Measurements from ENCODE around the gene IMMT. TPM values are rescaled to one million over a fixed set of nuclear protein-coding genes. Genes with fewer than 3 reads are reported as not detected.
A peak's percentile ranks its signal among the peaks of the same experiment; 100 is the strongest.

Gene IMMT
- total and polyA plus RNA-seq, 9 of the 15 experiments (the other 6 are each of a cell fraction or from before 2014, with no cell fraction given), result 119 to 294 (median 140) TPM

DNA sequence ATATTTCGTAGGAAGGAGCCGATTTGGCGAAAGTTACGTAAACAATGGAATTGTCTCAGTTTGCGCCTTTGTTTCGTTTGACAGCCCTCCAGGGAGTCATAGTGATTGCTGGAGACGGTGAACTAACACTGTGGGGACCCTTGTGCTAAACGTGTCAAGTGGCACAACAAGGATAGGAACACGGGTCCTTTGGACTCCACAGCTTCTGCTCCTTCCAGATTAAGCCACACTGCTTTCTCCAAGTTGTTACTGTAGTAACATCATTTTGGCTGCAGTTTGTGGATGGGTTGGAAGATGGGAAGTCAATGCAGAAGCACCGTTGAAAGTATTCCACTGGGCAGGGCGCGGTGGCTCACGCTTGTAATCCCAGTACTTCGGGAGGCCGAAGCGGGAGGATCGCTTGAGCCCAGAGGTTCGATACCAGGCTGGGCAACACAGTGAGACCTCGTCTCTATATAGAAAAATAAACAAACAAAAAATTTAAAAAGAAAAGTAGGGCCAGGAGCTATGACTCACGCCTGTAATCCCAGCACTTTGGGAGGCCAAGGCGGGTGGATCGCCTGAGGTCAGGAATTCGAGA, 636 bp upstream of the IMMT start (continued):
- TF ChIP-seq MEIS2 (IDR thresholded peaks at IDR 0.05; ENCODE audit: partially characterized antibody) (no peak), EP300 (IDR thresholded peaks at IDR 0.05; ENCODE audit: low read length) (no peak), CHAMP1 (IDR thresholded peaks at IDR 0.05) (no peak), MTA3 (IDR thresholded peaks at IDR 0.05; ENCODE audit: borderline replicate concordance) (peak; percentile 40; the same call in 1 of the 2 replicates), ARNT (IDR thresholded peaks at IDR 0.05) (0 out of 4 replicates have a peak, but pooled peaks of 1 of the 2 experiments have one; percentile 34), TAF1 (IDR thresholded peaks at IDR 0.05; ENCODE audit: control insufficient read depth, extremely low read depth, insufficient read depth, low read length, severe bottlenecking) (no peak), GABPA (tag; conservative IDR thresholded peaks at IDR 0.05; ENCODE audit: low read depth) (peak; percentile 78; the same call in 1 of the 2 replicates), RUNX1 (IDR thresholded peaks at IDR 0.05; ENCODE audit: low read depth) (no peak), NFRKB (IDR thresholded peaks at IDR 0.05; ENCODE audit: low read depth) (peak; percentile 11), RBM14 (IDR thresholded peaks at IDR 0.05; ENCODE audit: borderline replicate concordance, insufficient read depth, low read depth, low read length) (no peak), KDM5B (IDR thresholded peaks at IDR 0.05; ENCODE audit: insufficient replicate concordance, low read depth, low read length) (no peak), ATF2 (CRISPR knock-in tag; IDR thresholded peaks at IDR 0.05) (no peak), ZNF518B (CRISPR knock-in tag; IDR thresholded peaks at IDR 0.05) (no peak), PTRF (tag; IDR thresholded peaks at IDR 0.05) (no peak), ZBED1 (IDR thresholded peaks at IDR 0.05) (0 out of 2 replicates have a peak, but pooled peaks have one; percentile 9)
- TF ChIP-seq, protein P1, sequence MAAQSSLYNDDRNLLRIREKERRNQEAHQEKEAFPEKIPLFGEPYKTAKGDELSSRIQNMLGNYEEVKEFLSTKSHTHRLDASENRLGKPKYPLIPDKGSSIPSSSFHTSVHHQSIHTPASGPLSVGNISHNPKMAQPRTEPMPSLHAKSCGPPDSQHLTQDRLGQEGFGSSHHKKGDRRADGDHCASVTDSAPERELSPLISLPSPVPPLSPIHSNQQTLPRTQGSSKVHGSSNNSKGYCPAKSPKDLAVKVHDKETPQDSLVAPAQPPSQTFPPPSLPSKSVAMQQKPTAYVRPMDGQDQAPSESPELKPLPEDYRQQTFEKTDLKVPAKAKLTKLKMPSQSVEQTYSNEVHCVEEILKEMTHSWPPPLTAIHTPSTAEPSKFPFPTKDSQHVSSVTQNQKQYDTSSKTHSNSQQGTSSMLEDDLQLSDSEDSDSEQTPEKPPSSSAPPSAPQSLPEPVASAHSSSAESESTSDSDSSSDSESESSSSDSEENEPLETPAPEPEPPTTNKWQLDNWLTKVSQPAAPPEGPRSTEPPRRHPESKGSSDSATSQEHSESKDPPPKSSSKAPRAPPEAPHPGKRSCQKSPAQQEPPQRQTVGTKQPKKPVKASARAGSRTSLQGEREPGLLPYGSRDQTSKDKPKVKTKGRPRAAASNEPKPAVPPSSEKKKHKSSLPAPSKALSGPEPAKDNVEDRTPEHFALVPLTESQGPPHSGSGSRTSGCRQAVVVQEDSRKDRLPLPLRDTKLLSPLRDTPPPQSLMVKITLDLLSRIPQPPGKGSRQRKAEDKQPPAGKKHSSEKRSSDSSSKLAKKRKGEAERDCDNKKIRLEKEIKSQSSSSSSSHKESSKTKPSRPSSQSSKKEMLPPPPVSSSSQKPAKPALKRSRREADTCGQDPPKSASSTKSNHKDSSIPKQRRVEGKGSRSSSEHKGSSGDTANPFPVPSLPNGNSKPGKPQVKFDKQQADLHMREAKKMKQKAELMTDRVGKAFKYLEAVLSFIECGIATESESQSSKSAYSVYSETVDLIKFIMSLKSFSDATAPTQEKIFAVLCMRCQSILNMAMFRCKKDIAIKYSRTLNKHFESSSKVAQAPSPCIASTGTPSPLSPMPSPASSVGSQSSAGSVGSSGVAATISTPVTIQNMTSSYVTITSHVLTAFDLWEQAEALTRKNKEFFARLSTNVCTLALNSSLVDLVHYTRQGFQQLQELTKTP (IDR thresholded peaks at IDR 0.05; ENCODE audit: low read depth in 1 of 2, partially characterized antibody in 2 of 2), result peak; percentile 27 to 50

Measured in K562 (cell line).